A549 (cell line): ENCODE measurements around the gene ARL11.

Source experiments
- NR3C1 ChIP-seq: fragments of >200 bp; sonication (Bioruptor Twin); formaldehyde crosslinking; IDR thresholded peaks from 3 replicates; pipeline ENCODE4 v1.6.1; 2017
- TF ChIP-seq, protein P1 (sequence below): fragments of >200 bp; sonication (Bioruptor Twin); formaldehyde crosslinking; IDR thresholded peaks from 3 replicates; pipeline ENCODE4 v1.5.1; 2016
- TF ChIP-seq, protein P2 (sequence below): fragments of 250-450 bp; sonication (Bioruptor Pico); IDR thresholded peaks from 2 replicates; pipeline ENCODE4 v1.5.0; 2021; ENCODE audit warnings: mild to moderate bottlenecking, moderate library complexity, borderline replicate concordance

DNA sequence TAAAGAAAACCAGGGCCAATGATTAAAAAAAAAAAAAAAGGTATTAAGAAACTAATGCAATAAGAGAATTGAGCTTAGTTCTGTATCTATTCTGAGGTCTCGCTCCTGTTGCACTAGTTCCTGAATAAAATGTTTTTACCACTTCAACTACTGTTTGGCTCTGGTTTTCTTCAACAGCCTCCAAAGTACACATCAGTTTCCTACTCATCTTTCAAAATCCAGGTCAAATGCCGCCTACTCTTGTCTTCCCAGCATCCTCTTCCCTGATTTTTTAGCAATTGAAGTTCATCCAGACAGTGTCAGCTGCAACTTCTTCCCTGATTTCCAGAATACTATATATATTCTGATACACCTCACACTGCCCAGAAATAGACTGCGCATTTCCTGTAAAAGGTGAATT lies 41.6 kb upstream of the ARL11 start:
- TF ChIP-seq, protein P1, sequence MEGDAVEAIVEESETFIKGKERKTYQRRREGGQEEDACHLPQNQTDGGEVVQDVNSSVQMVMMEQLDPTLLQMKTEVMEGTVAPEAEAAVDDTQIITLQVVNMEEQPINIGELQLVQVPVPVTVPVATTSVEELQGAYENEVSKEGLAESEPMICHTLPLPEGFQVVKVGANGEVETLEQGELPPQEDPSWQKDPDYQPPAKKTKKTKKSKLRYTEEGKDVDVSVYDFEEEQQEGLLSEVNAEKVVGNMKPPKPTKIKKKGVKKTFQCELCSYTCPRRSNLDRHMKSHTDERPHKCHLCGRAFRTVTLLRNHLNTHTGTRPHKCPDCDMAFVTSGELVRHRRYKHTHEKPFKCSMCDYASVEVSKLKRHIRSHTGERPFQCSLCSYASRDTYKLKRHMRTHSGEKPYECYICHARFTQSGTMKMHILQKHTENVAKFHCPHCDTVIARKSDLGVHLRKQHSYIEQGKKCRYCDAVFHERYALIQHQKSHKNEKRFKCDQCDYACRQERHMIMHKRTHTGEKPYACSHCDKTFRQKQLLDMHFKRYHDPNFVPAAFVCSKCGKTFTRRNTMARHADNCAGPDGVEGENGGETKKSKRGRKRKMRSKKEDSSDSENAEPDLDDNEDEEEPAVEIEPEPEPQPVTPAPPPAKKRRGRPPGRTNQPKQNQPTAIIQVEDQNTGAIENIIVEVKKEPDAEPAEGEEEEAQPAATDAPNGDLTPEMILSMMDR: no peak
- TF ChIP-seq, protein P2, sequence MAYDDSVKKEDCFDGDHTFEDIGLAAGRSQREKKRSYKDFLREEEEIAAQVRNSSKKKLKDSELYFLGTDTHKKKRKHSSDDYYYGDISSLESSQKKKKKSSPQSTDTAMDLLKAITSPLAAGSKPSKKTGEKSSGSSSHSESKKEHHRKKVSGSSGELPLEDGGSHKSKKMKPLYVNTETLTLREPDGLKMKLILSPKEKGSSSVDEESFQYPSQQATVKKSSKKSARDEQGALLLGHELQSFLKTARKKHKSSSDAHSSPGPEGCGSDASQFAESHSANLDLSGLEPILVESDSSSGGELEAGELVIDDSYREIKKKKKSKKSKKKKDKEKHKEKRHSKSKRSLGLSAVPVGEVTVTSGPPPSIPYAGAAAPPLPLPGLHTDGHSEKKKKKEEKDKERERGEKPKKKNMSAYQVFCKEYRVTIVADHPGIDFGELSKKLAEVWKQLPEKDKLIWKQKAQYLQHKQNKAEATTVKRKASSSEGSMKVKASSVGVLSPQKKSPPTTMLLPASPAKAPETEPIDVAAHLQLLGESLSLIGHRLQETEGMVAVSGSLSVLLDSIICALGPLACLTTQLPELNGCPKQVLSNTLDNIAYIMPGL: no peak
- no peak for TF ChIP-seq NR3C1
